Measurements from ENCODE around the gene STAM2. TPM values are rescaled to one million over a fixed set of nuclear protein-coding genes. Genes with fewer than 3 reads are reported as not detected.
"Not testable (repeated sequence)": the region's sequence is repeated elsewhere in the genome, so short reads cannot be mapped to it uniquely, and the experiment has no call there.

Gene STAM2
- total RNA-seq, 1 experiment from 2014 or later: 14.2 TPM

DNA sequence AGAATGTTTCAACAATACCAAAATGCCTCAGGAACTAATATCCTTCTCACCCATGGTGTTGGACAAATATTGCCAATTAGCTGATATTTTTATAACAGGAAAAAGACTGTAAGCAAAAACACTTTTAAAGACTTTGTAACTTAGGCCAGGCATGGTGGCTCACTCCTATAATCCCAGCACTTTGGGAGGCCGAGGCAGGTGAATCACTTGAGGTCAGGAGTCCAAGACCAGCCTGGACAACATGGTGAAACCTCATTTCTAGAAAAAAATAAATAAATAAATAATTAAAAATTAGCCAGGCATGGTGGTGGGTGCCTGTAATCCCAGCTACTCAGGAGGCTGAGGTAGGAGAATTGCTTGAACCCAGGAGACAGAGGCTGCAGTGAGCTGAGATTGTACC is 8.1 kb downstream of the STAM2 start:
- not testable (repeated sequence) for H2AK5ac ChIP-seq (ENCODE audit: insufficient read length, low read length); H2BK20ac ChIP-seq (ENCODE audit: low read depth, low read length, poor library complexity, severe bottlenecking); H3K4me1 Mint-ChIP-seq; H3K27me3 ChIP-seq (ENCODE audit: insufficient read depth, low read length); H2BK12ac ChIP-seq (ENCODE audit: insufficient read length, low read depth, low read length); H3K56ac ChIP-seq (ENCODE audit: insufficient read length, low read depth, low read length); H3K23me2 ChIP-seq (ENCODE audit: insufficient read length, low read depth, low read length, poor library complexity, severe bottlenecking); H3K18ac ChIP-seq (ENCODE audit: insufficient read length, low read depth, low read length); H3K14ac ChIP-seq (ENCODE audit: insufficient read depth, low read length); H2AFZ ChIP-seq (ENCODE audit: low read length); H3K79me2 ChIP-seq (ENCODE audit: insufficient read depth, low read length); H3K23ac ChIP-seq (ENCODE audit: insufficient read length, low read depth, low read length); H3K79me1 ChIP-seq (ENCODE audit: insufficient read depth, low read depth, low read length, poor library complexity, severe bottlenecking); H3K27me3 Mint-ChIP-seq (ENCODE audit: low read depth); DNase-seq; H4K5ac ChIP-seq (ENCODE audit: insufficient read length, low read depth, low read length); H2BK5ac ChIP-seq (ENCODE audit: insufficient read length, low read length); H3K9ac ChIP-seq (ENCODE audit: extremely low read depth, insufficient read length, low read length); H2BK120ac ChIP-seq (ENCODE audit: low read depth, low read length, poor library complexity, severe bottlenecking); H3K36me3 Mint-ChIP-seq (ENCODE audit: insufficient read depth in 1 of 3, low read depth in 3 of 3); H3K9me3 Mint-ChIP-seq; H4K20me1 ChIP-seq (ENCODE audit: control insufficient read depth, insufficient read depth, insufficient read length); H3K9me3 ChIP-seq (ENCODE audit: control insufficient read depth, low read depth, low read length); H3K4me1 ChIP-seq (ENCODE audit: insufficient read depth, low read length); H3K4ac ChIP-seq (ENCODE audit: low read depth, low read length); H3K27ac Mint-ChIP-seq; H3K4me2 ChIP-seq (ENCODE audit: insufficient read depth, insufficient read length, low read length); H4K8ac ChIP-seq (replicated peaks; ENCODE audit: insufficient read length, low read depth, low read length); H3K27ac ChIP-seq (ENCODE audit: insufficient read length, low read depth, low read length); H3K4me3 Mint-ChIP-seq; H2BK15ac ChIP-seq (ENCODE audit: low read depth, low read length); H3T11ph ChIP-seq (ENCODE audit: low read length); H4K91ac ChIP-seq (ENCODE audit: insufficient read length, low read depth, low read length)
- WGBS (ENCODE audit: extremely low coverage, insufficient read length, low lambda C conversion rate): no CpG with 5 or more reads among the region's 1 CpG

Measured in H9 (cell line).